Nephron (organoid): Measurements from ENCODE around the gene BMP8A.

Source experiments
- H3K27ac Mint-ChIP-seq, 3 experiments: 2 replicates each; pipeline ENCODE4 v1.8.0; 2020; ENCODE audit warnings: mixed read lengths in 3 of 3, mild to moderate bottlenecking in 2 of 3, moderate library complexity in 1 of 3
- H3K27me3 Mint-ChIP-seq: 2 replicates; pipeline ENCODE4 v1.8.0; 2021; ENCODE audit warnings: low read depth, mild to moderate bottlenecking, moderate library complexity, mixed read lengths
- H3K36me3 Mint-ChIP-seq: 2 replicates; pipeline ENCODE4 v1.8.0; 2020; ENCODE audit warnings: low read depth, mixed read lengths
- H3K4me1 Mint-ChIP-seq: 2 replicates; pipeline ENCODE4 v1.8.0; 2020; ENCODE audit warnings: mixed read lengths
- H3K4me3 Mint-ChIP-seq, 3 experiments: 2 replicates each; pipeline ENCODE4 v1.8.0; 2020; ENCODE audit warnings: mild to moderate bottlenecking in 3 of 3, mixed read lengths in 3 of 3, moderate library complexity in 2 of 3
- H3K9me3 Mint-ChIP-seq: 2 replicates; pipeline ENCODE4 v1.8.0; 2020; ENCODE audit warnings: mixed read lengths
- CTCF ChIP-seq, 3 experiments: fragments of 200-600 bp; sonication (generic); IDR thresholded peaks; one replicate each; pipeline ENCODE4 v1.5.0; 2021; ENCODE audit warnings: antibody characterized with exemption in 3 of 3; ENCODE audit not compliant: unreplicated experiment in 3 of 3

The BMP8A gene

DNA sequence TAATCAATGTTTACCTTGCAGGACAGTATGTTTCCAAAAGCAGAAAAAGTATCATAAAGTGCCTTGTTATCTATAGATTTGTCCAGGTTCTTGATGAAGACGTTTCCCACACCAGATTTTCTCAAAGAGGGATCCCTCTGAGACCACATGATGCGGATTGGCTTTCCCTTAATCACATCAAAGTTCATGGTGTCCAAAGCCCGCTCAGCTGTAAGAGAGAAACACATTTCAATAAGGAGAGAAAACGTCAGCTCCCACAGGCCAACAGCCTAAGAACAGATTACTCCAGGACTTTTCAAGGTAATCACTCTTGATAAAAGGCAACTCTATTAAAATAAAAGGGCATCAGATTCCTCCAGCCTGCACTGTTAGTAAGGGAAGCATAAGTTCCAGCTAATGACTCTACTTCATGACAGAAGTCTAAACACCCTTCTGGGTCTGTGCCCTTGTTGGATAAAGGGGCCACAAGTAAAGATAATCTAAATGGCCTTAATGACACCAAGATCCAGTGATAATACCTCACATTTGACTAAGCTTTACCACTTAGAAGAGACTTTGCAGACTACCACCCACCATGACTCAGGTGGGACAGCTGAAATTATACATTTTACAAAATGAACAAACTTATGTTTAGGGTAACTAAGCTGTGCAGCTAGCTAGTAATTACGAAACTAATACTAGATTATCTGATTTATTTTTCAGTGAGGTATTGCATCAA, 81.1 kb downstream of the BMP8A start:
- H3K27ac Mint-ChIP-seq = no peak overlapping the region
- TF ChIP-seq CTCF (IDR thresholded peaks at IDR 0.05; ENCODE audit: unreplicated experiment in 3 of 3) = no peak
- H3K4me1 Mint-ChIP-seq = peaks cover 35% of the 10 kb centered on the region
- peaks cover 69% of the 10 kb centered on the region for H3K36me3 Mint-ChIP-seq
- H3K9me3 Mint-ChIP-seq = no peaks in the 10 kb centered on the region
- no peaks in the 10 kb centered on the region for H3K27me3 Mint-ChIP-seq
- H3K4me3 Mint-ChIP-seq = peak overlapping the region; percentile 12 to 97 (median 93)

- Mint-ChIP-seq H3K4me3 (peak overlapping the region; percentile 93 to 97 (median 95)), H3K4me1 (peaks cover 35% of the 10 kb centered on the region), H3K27ac (no peak overlapping the region), H3K27me3 (no peaks in the 10 kb centered on the region), H3K9me3 (no peaks in the 10 kb centered on the region), H3K36me3 (peaks cover 65% of the 10 kb centered on the region)
- no peak for TF ChIP-seq CTCF (IDR thresholded peaks at IDR 0.05; ENCODE audit: unreplicated experiment in 3 of 3)
Measured at GRCh38 chr1:39573097-39573465, 81.6 kb downstream of the BMP8A start.

DNA sequence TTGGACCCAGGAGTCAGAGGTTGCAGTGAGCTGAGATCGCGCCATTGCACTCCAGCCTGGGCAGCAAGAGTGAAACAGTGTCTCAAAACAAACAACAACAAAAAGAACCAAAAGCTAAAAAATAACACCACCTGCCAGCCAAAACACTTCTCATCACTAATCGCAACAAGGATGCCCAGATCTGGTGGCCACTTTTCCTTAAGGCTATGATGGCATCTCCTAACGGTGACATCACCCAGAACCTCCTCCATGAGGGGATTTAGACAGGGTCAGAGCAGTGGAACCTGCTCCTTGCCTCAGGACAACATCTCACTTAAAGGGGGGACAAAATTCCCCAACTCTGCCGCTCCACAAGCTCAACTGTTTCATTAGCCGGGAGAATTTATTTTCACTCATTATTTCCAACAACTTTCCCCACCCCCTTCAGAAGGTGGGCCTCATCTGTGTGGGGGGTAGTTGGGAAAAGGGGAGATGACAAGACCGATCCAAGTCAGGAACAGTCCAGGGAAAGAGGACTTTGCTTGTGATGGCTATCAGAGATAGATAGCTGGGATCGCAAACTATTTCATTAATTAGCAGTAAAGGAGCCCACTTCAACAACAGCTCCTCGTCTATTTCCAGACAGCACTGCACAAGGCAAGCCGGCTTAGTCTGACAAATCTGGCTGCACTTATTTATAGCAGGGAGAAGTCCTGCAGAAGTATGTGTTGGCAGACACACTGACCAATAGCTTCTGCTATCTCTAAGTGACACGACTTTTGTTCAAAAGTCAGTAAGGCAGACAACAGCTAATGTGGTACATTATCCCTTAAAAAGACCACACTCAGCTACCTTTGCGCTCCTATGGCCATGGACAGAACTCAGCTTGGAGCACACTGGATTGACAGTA, 82.5 kb downstream of the BMP8A start:
- H3K9me3 Mint-ChIP-seq = no peaks in the 10 kb centered on the region
- H3K4me1 Mint-ChIP-seq = peaks cover 35% of the 10 kb centered on the region
- peak overlapping the region; percentile 45 to 86 (median 51) for H3K27ac Mint-ChIP-seq
- no peak for TF ChIP-seq CTCF (IDR thresholded peaks at IDR 0.05; ENCODE audit: unreplicated experiment in 3 of 3)
- H3K27me3 Mint-ChIP-seq = no peaks in the 10 kb centered on the region
- H3K36me3 Mint-ChIP-seq = peaks cover 56% of the 10 kb centered on the region
- H3K4me3 Mint-ChIP-seq = peak overlapping the region; percentile 93 to 97 (median 95)

DNA sequence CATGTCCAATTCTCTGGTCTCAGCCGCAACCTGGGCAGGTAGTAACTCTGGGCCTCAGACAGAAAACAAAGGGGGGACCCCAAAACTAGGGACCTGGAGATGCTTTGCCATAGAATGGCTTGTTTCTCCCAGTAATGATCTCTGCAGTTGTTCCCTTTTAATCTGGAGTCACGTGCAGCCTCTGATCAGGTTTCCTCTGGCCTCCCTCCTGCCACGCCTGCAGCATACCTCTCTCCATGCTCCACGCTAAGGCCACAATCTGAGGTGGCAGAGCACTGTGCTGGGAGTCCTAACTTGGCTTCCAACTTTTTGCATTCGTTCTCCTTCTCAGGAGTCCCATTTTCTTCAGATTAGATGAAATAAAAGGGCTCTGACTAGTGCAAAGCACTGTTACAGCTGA, 83.2 kb downstream of the BMP8A start:
- H3K4me1 Mint-ChIP-seq = peaks cover 35% of the 10 kb centered on the region
- no peak for TF ChIP-seq CTCF (IDR thresholded peaks at IDR 0.05; ENCODE audit: unreplicated experiment in 3 of 3)
- no peaks in the 10 kb centered on the region for H3K9me3 Mint-ChIP-seq
- H3K4me3 Mint-ChIP-seq = peak overlapping the region; percentile 93 to 97 (median 95)
- H3K27me3 Mint-ChIP-seq = no peaks in the 10 kb centered on the region
- peaks cover 49% of the 10 kb centered on the region for H3K36me3 Mint-ChIP-seq
- H3K27ac Mint-ChIP-seq = peak overlapping the region; percentile 45 to 86 (median 51)
